Kidney (tissue), 14 donors: ENCODE results near the gene NHLH2. TPM values are rescaled to one million over a fixed set of nuclear protein-coding genes. Genes with fewer than 3 reads are reported as not detected.

Experiments
- DNase-seq, 5 donors: peaks; one replicate each; pipeline ENCODE4 v3.0.0-alpha.2; 2013 to 2020
- FAIRE-seq: peaks from 2 replicates; lab custom pipeline; 2012; peaks lifted over from hg19 to GRCh38; lab: Jason Lieb, UNC
- H3K27ac ChIP-seq, 2 donors: one replicate each; pipeline ENCODE4 v1.7.0; 2013; ENCODE audit warnings: low read depth in 2 of 2, low read length in 2 of 2, inconsistent platforms in 1 of 2
- H3K27me3 ChIP-seq: one replicate; pipeline ENCODE4 v1.7.1; 2013; ENCODE audit warnings: low read length, inconsistent platforms; ENCODE audit not compliant: control insufficient read depth, insufficient read depth
- H3K36me3 ChIP-seq, 3 donors: one replicate each; pipeline versions ENCODE4 v1.7.0 to v1.7.1; 2013; ENCODE audit warnings: low read length in 3 of 3, control low read depth in 1 of 3, inconsistent platforms in 1 of 3; ENCODE audit not compliant: insufficient read depth in 3 of 3, control insufficient read depth in 2 of 3
- H3K4me1 ChIP-seq, 3 donors: one replicate each; pipeline versions ENCODE4 v1.7.0 to v1.7.1; 2013; ENCODE audit warnings: low read length in 3 of 3, inconsistent platforms in 1 of 3, low read depth in 1 of 3; ENCODE audit not compliant: control insufficient read depth in 2 of 3, insufficient read depth in 2 of 3
- H3K4me3 ChIP-seq, 3 donors: one replicate each; pipeline versions ENCODE4 v1.7.0 to v1.8.1; 2013; ENCODE audit warnings: low read length in 3 of 3, control low read depth in 1 of 3, inconsistent platforms in 1 of 3
- H3K9ac ChIP-seq, 3 donors: one replicate each; pipeline versions ENCODE4 v1.7.0 to v1.7.1; 2013; ENCODE audit warnings: low read length in 3 of 3, control low read depth in 1 of 3, inconsistent platforms in 1 of 3
- H3K9me3 ChIP-seq, 3 donors: one replicate each; pipeline versions ENCODE4 v1.7.0 to v1.7.1; 2013; ENCODE audit warnings: low read length in 3 of 3, control low read depth in 1 of 3, inconsistent platforms in 1 of 3; ENCODE audit not compliant: control insufficient read depth in 2 of 3, insufficient read depth in 1 of 3
- CTCF ChIP-seq: IDR thresholded peaks from 3 replicates; pipeline ENCODE4 v1.5.1; 2012; ENCODE audit warnings: mild to moderate bottlenecking, moderate library complexity, borderline replicate concordance; ENCODE audit not compliant: insufficient read depth; ENCODE audit errors: extremely low read depth
- intact Hi-C: fragments of 100-400 bp; cut with DNase I; formaldehyde crosslinking; loops from one replicate; pipeline ENCODE4 v1.11.1; 2022
- polyA plus RNA-seq: library from polyadenylated mRNA; stranded (reverse); fragments of 350-450 nt; fragmentation: Illumina TruSeq; extraction: RNeasy Lipid Tissue Mini Kit (QIAGEN cat#74804); gene quantifications from one replicate; pipeline ENCODE4 v1.2.3, GENCODE V29; 2014; ENCODE audit warnings: low read depth, low replicate concordance; ENCODE audit not compliant: insufficient read depth
- total RNA-seq: library from RNA; stranded (reverse); fragmentation: NEBNext Ultra II Directional; extraction: Animal tissue kit (Norgen Biotek cat#: 25700); gene quantifications from one replicate; pipeline ENCODE4 v1.2.1, GENCODE V29; 2021
- donor health status: control.
- donor health status: control.
- donor health status: control.
- donor health status: control.
- donor health status: control.
- donor health status: DM: yes; HTN: yes; CAD: no.
- donor health status: Normal renal cell carcinoma (clear cell type).

Gene NHLH2
- total and polyA plus RNA-seq, 2 donors from 2014 or later = not detected

GRCh38 chr1:115829023-115829674, 11.8 kb downstream of the NHLH2 start:
- Histone ChIP-seq H3K27ac (no peak overlapping the region), H3K9ac (no peak overlapping the region), H3K9me3 (no peaks in the 10 kb centered on the region), H3K4me1 (peaks cover 0 to 4% (median 0%) of the 10 kb centered on the region in 3 donors), H3K36me3 (no peaks in the 10 kb centered on the region), H3K4me3 (peak overlapping the region in 1 of 3 donors; percentile 33), H3K27me3 (peaks cover 11% of the 10 kb centered on the region)
- no peak for FAIRE-seq
- no peak for TF ChIP-seq CTCF
- intact Hi-C loops = no loop called here
- DNase-seq = peak in 1 of 5 donors; percentile 4

GRCh38 chr1:115828101-115829022, 12.6 kb downstream of the NHLH2 start:
- Histone ChIP-seq H3K27me3 (peaks cover 11% of the 10 kb centered on the region), H3K36me3 (no peaks in the 10 kb centered on the region), H3K9ac (no peak overlapping the region), H3K4me3 (peak overlapping the region; percentile 46 to 66 (median 65)), H3K27ac (no peak overlapping the region), H3K4me1 (peaks cover 0 to 4% (median 0%) of the 10 kb centered on the region in 3 donors), H3K9me3 (no peaks in the 10 kb centered on the region)
- intact Hi-C loops = no loop called here
- TF ChIP-seq CTCF = no peak
- FAIRE-seq = no peak
- peak in 4 of 5 donors; percentile 59 to 67 (median 64) for DNase-seq

GRCh38 chr1:115827452-115828044, 13.4 kb downstream of the NHLH2 start:
- H3K9ac ChIP-seq = no peak overlapping the region
- peaks cover 11% of the 10 kb centered on the region for H3K27me3 ChIP-seq
- DNase-seq (peak in 1 of 5 donors; percentile 4), FAIRE-seq (no peak)
- peaks cover 0 to 4% (median 0%) of the 10 kb centered on the region in 3 donors for H3K4me1 ChIP-seq
- no peaks in the 10 kb centered on the region for H3K9me3 ChIP-seq
- no peak overlapping the region for H3K4me3 ChIP-seq
- intact Hi-C loops = no loop called here
- no peaks in the 10 kb centered on the region for H3K36me3 ChIP-seq
- TF ChIP-seq CTCF = no peak
- no peak overlapping the region for H3K27ac ChIP-seq
